DMS 273 treated with DMSO at 0.1 percent for 48 hours (cell line): ENCODE data around the gene L3HYPDH.

ENCODE experiments used
- DNase-seq: peaks from one replicate; lab custom pipeline; 2025; lab: John Stamatoyannopoulos, UW

L3HYPDH gene

GRCh38 chr14:59483819-59484638 is at the start of gene L3HYPDH, which contains the start of gene JKAMP:
Gene L3HYPDH (minus strand): TSS chr14:59484408. CDS start chr14:59484316, 92 bp downstream.
Gene JKAMP (plus strand): TSS chr14:59484517. CDS start chr14:59484590, 73 bp downstream.
- DNase-seq: peak; percentile 82

- no peak for DNase-seq
These were observed 48.2 kb upstream of the L3HYPDH start for GRCh38 chr14:59532419-59532818.

GRCh38 chr14:59530349-59530748 is 46.1 kb upstream of the L3HYPDH start:
- no peak for DNase-seq

GRCh38 chr14:59529189-59529588 is 45.0 kb upstream of the L3HYPDH start:
- peak; percentile 78 for DNase-seq

GRCh38 chr14:59520224-59520623 is 36.0 kb upstream of the L3HYPDH start:
- no peak for DNase-seq

- DNase-seq: no peak
These were observed 27.8 kb upstream of the L3HYPDH start for GRCh38 chr14:59511916-59512575.

- no peak for DNase-seq
These were observed 26.8 kb upstream of the L3HYPDH start for GRCh38 chr14:59510966-59511365.

GRCh38 chr14:59510001-59510400 is 25.8 kb upstream of the L3HYPDH start:
- no peak for DNase-seq

- no peak for DNase-seq
These were observed 24.9 kb upstream of the L3HYPDH start for GRCh38 chr14:59509101-59509500.

GRCh38 chr14:59507752-59508103 is 23.5 kb upstream of the L3HYPDH start:
- DNase-seq: no peak

GRCh38 chr14:59507063-59507751 is 23.0 kb upstream of the L3HYPDH start:
- peak; percentile 67 for DNase-seq

GRCh38 chr14:59503256-59503655 is 19.0 kb upstream of the L3HYPDH start:
- no peak for DNase-seq

GRCh38 chr14:59500732-59501131 is 16.5 kb upstream of the L3HYPDH start:
- DNase-seq: no peak

GRCh38 chr14:59492384-59492783 is 8.2 kb upstream of the L3HYPDH start:
- no peak for DNase-seq

GRCh38 chr14:59490756-59491155 is 6.5 kb upstream of the L3HYPDH start:
- DNase-seq: no peak

GRCh38 chr14:59484639-59485175 is 499 bp upstream of the L3HYPDH start:
- peak; percentile 18 for DNase-seq

- DNase-seq: no peak
These were observed 845 bp downstream of the L3HYPDH start for GRCh38 chr14:59483363-59483762.

- peak; percentile 31 for DNase-seq
These were observed 1.5 kb downstream of the L3HYPDH start for GRCh38 chr14:59482541-59483331.

- no peak for DNase-seq
These were observed 2.2 kb downstream of the L3HYPDH start for GRCh38 chr14:59481871-59482540.

GRCh38 chr14:59481407-59481806 is 2.8 kb downstream of the L3HYPDH start:
- DNase-seq: no peak

GRCh38 chr14:59480166-59480565 is 4.0 kb downstream of the L3HYPDH start:
- no peak for DNase-seq
